ENCODE measurements around the gene BAIAP2.
A peak's percentile ranks its signal among the peaks of the same experiment; 100 is the strongest.

Gene BAIAP2

DNA sequence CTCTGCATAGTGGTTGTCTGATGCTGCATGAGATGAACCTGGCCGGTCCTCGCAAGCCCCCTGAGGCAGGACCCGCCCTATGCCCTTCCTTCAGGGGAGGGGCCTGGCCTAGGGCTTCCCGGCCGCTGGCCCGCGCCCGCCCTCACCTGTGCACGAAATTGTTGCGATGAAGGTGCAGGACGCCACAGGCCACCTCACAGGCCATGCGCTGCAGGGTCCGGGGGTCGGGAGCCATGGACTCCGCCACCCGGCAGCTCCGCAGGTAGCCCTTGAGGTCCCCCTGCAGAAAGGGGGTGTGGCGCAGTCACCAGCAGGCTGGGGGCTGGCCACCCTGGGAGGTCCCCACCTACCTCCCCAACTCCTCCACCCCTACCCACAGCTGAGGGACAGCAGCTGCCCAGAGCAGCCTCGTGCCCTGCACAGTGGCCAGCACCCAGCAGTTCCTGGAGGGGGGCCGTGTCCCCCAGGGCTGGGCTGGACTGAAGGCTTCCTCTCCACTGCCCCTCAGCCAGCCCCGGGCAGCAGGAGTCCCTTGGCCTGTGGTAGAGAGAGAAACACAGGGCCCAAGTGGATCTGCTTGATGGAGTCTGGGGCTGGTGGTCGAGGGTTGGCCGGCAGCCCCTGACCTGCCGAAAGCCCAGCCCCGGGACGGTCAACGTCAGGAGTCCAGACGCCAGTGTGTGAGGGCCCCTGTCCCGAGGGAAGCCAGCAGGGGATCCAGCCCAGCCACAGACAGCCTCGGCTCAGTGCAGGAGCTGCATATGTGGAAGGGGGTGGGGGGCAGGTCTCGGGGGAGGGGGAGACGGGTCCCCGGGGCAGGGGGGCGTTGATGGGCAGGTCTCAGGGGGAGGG, 91.6 kb downstream of the BAIAP2 start:
- H3K4me3 ChIP-seq = no peak overlapping the region
- TF ChIP-seq, protein P1, sequence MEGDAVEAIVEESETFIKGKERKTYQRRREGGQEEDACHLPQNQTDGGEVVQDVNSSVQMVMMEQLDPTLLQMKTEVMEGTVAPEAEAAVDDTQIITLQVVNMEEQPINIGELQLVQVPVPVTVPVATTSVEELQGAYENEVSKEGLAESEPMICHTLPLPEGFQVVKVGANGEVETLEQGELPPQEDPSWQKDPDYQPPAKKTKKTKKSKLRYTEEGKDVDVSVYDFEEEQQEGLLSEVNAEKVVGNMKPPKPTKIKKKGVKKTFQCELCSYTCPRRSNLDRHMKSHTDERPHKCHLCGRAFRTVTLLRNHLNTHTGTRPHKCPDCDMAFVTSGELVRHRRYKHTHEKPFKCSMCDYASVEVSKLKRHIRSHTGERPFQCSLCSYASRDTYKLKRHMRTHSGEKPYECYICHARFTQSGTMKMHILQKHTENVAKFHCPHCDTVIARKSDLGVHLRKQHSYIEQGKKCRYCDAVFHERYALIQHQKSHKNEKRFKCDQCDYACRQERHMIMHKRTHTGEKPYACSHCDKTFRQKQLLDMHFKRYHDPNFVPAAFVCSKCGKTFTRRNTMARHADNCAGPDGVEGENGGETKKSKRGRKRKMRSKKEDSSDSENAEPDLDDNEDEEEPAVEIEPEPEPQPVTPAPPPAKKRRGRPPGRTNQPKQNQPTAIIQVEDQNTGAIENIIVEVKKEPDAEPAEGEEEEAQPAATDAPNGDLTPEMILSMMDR (IDR thresholded peaks at IDR 0.05) = no peak
- H3K27ac ChIP-seq = no peak overlapping the region
- no peak for DNase-seq (ENCODE audit: low spot score)

DNA sequence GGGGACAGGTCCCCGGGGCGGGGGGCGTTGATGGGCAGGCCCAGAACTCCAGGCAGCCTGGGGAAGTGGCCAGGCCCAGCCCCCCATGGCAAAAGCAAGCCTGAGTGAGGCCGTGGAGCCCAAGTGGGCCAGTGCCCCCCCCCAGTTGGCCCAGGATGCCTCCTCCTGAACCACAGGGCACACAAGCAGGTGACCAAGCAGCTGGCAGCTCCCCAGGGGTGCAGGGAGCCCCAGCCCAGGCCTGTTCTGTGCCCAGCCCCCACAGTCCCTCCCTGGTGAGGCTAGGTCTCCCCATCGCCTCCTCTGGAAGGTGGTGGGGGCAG, 92.1 kb downstream of the BAIAP2 start:
- DNase-seq (ENCODE audit: low spot score) = no peak
- H3K27ac ChIP-seq = no peak overlapping the region
- TF ChIP-seq, protein P1 (IDR thresholded peaks at IDR 0.05) = no peak
- H3K4me3 ChIP-seq = no peak overlapping the region

- Histone ChIP-seq H3K27ac (no peak overlapping the region), H3K4me3 (peak overlapping the region; percentile 35)
- TF ChIP-seq, protein P1 (IDR thresholded peaks at IDR 0.05) = no peak
- no peak for DNase-seq (ENCODE audit: low spot score)
Observed at GRCh38 chr17:81127526-81128177, 92.7 kb downstream of the BAIAP2 start.

- DNase-seq (ENCODE audit: low spot score) = no peak
- TF ChIP-seq, protein P1 (IDR thresholded peaks at IDR 0.05) = no peak
- Histone ChIP-seq H3K27ac (no peak overlapping the region), H3K4me3 (peak overlapping the region; percentile 35)
Observed at GRCh38 chr17:81128338-81128737, 93.4 kb downstream of the BAIAP2 start.

GRCh38 chr17:81128774-81129173, 93.8 kb downstream of the BAIAP2 start:
- H3K27ac ChIP-seq = no peak overlapping the region
- DNase-seq (ENCODE audit: low spot score) = no peak
- H3K4me3 ChIP-seq = peak overlapping the region; percentile 35
- TF ChIP-seq, protein P1 (IDR thresholded peaks at IDR 0.05) = no peak

DNA sequence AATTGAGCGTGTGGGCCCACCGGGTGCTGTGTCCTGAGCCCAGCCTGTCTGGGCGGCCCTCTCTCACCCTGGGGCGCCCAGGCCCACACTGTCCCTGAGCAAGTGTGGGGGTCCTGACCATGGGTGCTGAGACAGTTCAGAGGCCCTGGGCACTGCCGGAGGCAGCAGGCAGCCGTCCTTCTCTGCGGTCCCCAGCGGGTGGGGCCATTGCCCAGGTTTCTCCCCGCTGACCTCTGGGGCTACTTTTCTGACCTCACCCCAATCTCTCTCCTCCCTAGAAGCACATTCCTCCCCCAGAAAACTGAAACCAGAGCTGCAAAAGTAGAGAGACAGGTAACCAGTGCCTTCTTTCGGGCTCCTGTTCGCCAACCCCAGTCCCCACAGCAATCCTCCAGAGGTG, 94.3 kb downstream of the BAIAP2 start:
- Histone ChIP-seq H3K4me3 (no peak overlapping the region), H3K27ac (peak overlapping the region in 1 of 2 donors; percentile 11)
- DNase-seq (ENCODE audit: low spot score) = no peak
- TF ChIP-seq, protein P1 (IDR thresholded peaks at IDR 0.05) = no peak

Measured in coronary artery (tissue), 2 donors.